Activated CD4-positive, CD25-positive, alpha-beta regulatory T cell treated with anti-CD3 and anti-CD28 coated beads, Interleukin-2, amount 50 U/mL, for 24 hours (primary cell): ENCODE measurements around the gene TMC2.
A peak's percentile ranks its signal among the peaks of the same experiment; 100 is the strongest.
"Not testable (repeated sequence)": the region's sequence is repeated elsewhere in the genome, so short reads cannot be mapped to it uniquely, and the experiment has no call there.

Source experiments
- ATAC-seq, 2 donors: fragments of 150-1000 bp; cut with Tn5 transposase; one replicate each; pipeline ENCODE4 v1.10.0; 2021; ENCODE audit warnings: mild to moderate bottlenecking in 1 of 2, moderate library complexity in 1 of 2

The TMC2 gene

DNA sequence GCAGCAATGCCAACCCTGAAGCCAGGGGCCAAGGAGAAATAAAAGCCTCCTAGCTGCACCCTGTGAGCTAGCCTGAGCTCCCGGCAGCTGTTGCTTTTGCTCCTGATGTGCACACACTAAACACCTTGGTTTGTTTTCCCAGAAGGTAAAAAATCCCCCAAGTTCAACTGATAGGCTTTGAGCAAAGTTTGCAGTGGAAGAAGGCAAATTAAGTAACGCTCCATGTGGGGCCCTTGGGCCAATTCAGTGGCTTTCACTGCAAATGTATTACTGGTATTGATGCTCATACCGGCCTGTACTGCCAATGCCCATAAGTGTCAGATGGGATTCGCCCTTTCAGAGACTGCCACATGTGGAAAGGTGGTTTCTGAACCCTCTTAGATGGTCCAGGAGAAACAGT is 137.1 kb downstream of the TMC2 start:
- no peak for ATAC-seq

DNA sequence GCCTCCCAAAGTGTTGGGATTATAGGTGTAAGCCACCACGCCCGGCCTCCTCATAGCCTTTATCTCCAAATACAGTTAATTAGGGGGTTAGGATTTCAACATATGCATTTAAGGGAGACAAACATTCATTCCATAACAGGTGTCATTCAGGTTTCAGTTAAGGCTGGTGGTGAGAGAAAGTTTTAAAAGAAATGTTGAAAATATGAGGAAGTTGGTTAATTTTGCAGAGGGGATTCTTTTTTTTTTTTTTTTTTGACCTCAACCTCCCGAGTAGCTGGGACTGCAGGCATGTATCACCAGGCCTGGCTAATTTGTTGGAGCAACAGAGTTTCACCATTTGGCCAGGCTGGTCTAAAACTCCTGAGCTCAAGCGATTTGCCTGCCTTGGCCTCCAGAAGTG is 143.7 kb downstream of the TMC2 start:
- ATAC-seq: no peak

- ATAC-seq: not testable (repeated sequence)
Measured at GRCh38 chr20:2682040-2682439, 145.7 kb downstream of the TMC2 start.

DNA sequence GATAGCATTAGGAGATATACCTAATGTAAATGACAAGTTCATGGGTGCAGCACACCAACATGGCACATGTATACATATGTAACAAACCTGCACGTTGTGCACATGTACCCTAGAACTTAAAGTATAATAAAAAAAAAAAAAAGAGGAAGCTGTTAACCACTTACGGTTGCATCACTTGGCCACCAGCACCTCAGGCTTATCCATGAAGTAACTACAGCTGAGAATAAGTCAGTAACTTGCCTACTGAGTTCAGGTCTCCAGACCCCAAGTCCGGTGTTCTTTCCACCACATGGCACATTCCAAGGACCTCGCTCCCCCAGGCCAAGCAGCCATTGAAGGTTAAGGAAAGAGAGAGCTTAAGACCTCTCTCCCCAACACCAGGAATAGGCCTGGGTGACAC is 148.4 kb downstream of the TMC2 start:
- not testable (repeated sequence) for ATAC-seq

GRCh38 chr20:2687514-2687913 is 151.1 kb downstream of the TMC2 start:
- no peak for ATAC-seq

- peak; percentile 62 to 71 for ATAC-seq
Measured at GRCh38 chr20:2688041-2688591, 151.7 kb downstream of the TMC2 start.

DNA sequence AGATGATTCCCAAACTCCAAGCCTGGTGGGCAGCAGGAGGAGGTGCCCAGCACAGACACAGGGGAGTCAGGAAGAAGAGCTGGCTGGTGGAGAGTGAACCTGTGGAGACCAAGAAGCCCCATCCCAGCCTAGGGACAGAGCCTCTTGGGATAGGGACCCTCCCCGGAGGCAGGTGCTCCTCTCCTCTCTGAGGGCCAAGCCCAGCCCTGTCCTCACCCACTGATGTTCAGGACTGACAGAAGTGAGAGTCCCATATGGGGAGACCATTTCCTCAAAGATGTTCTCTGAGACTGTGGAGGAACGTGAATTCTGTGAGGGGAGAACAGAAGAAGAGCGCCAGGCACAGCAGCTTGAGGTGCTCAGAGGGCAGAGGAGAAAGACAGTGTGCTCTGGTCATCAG is 153.8 kb downstream of the TMC2 start:
- no peak for ATAC-seq

- no peak for ATAC-seq
Measured at GRCh38 chr20:2690718-2691117, 154.3 kb downstream of the TMC2 start.

DNA sequence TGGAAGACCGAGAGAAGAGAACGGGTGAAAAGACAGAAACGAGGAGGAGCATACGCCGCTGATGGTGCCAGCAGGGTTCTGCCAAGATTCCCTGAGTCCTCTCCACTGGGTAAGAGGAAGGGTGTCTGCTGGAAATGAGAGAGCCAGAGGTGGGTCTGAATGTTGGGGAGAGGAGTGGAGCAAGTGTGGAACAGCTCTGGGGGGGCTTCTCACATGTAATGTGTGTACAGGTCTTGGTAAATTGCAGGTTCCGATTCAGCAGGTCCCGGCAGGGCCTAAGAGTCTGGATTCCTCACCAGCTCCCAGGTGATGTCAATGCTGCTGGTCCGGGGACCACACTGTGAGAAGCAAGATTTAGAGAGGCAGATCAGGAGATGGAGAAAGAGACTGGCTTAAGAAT is 154.8 kb downstream of the TMC2 start:
- ATAC-seq: no peak
